Dendritic cell treated with granulocyte-macrophage colony-stimulating factor and Interleukin-4, amounts not matched to agents 40 ng/mL and 50 ng/mL, for 4 days (primary cell): ENCODE results near the gene CDC123.
"Not testable (repeated sequence)": the region's sequence is repeated elsewhere in the genome, so short reads cannot be mapped to it uniquely, and the experiment has no call there.

Experiments
- H3K27ac Mint-ChIP-seq: one replicate; pipeline ENCODE4 v1.8.0; 2022; ENCODE audit warnings: mild to moderate bottlenecking, mixed read lengths
- H3K27me3 Mint-ChIP-seq: one replicate; pipeline ENCODE4 v1.8.0; 2022; ENCODE audit warnings: mild to moderate bottlenecking, mixed read lengths
- H3K36me3 Mint-ChIP-seq: one replicate; pipeline ENCODE4 v1.8.0; 2022; ENCODE audit warnings: low read depth, mixed read lengths
- H3K4me1 Mint-ChIP-seq: one replicate; pipeline ENCODE4 v1.8.0; 2022; ENCODE audit warnings: low read depth, mixed read lengths
- H3K4me3 Mint-ChIP-seq: one replicate; pipeline ENCODE4 v1.8.0; 2022; ENCODE audit warnings: mild to moderate bottlenecking, moderate library complexity, mixed read lengths
- H3K9me3 Mint-ChIP-seq: one replicate; pipeline ENCODE4 v1.8.0; 2022; ENCODE audit warnings: mixed read lengths
- intact Hi-C: fragments of 100-400 bp; cut with micrococcal nuclease; formaldehyde crosslinking; loops from one replicate; pipeline ENCODE4 v1.15.0; 2022

Gene CDC123

GRCh38 chr10:12259988-12260387 is 64.0 kb downstream of the CDC123 start:
- Mint-ChIP-seq H3K27me3 (no peaks in the 10 kb centered on the region), H3K4me3 (no peak overlapping the region), H3K36me3 (no peaks in the 10 kb centered on the region), H3K4me1 (peaks cover 26% of the 10 kb centered on the region), H3K27ac (no peak overlapping the region), H3K9me3 (no peaks in the 10 kb centered on the region)
- intact Hi-C loops = loop anchor here (5.0 to 10.0 kb wide), 3 partner anchors 72 to 397 kb away; no protein-coding TSS in a partner anchor

- H3K36me3 Mint-ChIP-seq = no peaks in the 10 kb centered on the region
- no peaks in the 10 kb centered on the region for H3K9me3 Mint-ChIP-seq
- intact Hi-C loops = loop anchor here (5.0 to 10.0 kb wide), 3 partner anchors 70 to 395 kb away; no protein-coding TSS in a partner anchor
- no peaks in the 10 kb centered on the region for H3K27me3 Mint-ChIP-seq
- H3K4me1 Mint-ChIP-seq = peaks cover 39% of the 10 kb centered on the region
- peak overlapping the region; percentile 92 for H3K27ac Mint-ChIP-seq
- no peak overlapping the region for H3K4me3 Mint-ChIP-seq
These were observed 66.4 kb downstream of the CDC123 start for GRCh38 chr10:12262278-12262981.

- peaks cover 50% of the 10 kb centered on the region for H3K4me1 Mint-ChIP-seq
- H3K27ac Mint-ChIP-seq = peak overlapping the region; percentile 92
- no peaks in the 10 kb centered on the region for H3K27me3 Mint-ChIP-seq
- peak overlapping the region; percentile 61 for H3K4me3 Mint-ChIP-seq
- no peaks in the 10 kb centered on the region for H3K9me3 Mint-ChIP-seq
- H3K36me3 Mint-ChIP-seq = no peaks in the 10 kb centered on the region
- intact Hi-C loops = loop anchor here (2.0 to 10.0 kb wide), 4 partner anchors 68 to 393 kb away; no protein-coding TSS in a partner anchor
These were observed 68.4 kb downstream of the CDC123 start for GRCh38 chr10:12264204-12264940.

GRCh38 chr10:12269056-12269455 is 73.1 kb downstream of the CDC123 start:
- H3K9me3 Mint-ChIP-seq = no peaks in the 10 kb centered on the region
- H3K27me3 Mint-ChIP-seq = no peaks in the 10 kb centered on the region
- no peaks in the 10 kb centered on the region for H3K36me3 Mint-ChIP-seq
- intact Hi-C loops = loop anchor here (10.0 kb wide), 1 partner anchor 346 kb away; no protein-coding TSS in a partner anchor
- no peak overlapping the region for H3K4me3 Mint-ChIP-seq
- peak overlapping the region; percentile 91 for H3K27ac Mint-ChIP-seq
- H3K4me1 Mint-ChIP-seq = peaks cover 54% of the 10 kb centered on the region

GRCh38 chr10:12271210-12271540 is 75.2 kb downstream of the CDC123 start:
- Mint-ChIP-seq H3K4me3 (peak overlapping the region; percentile 23), H3K27ac (peak overlapping the region; percentile 91), H3K36me3 (no peaks in the 10 kb centered on the region), H3K27me3 (no peaks in the 10 kb centered on the region), H3K9me3 (no peaks in the 10 kb centered on the region), H3K4me1 (peaks cover 33% of the 10 kb centered on the region)
- intact Hi-C loops = loop anchor here (2.0 kb wide), 1 partner anchor 36 kb away; no protein-coding TSS in a partner anchor

GRCh38 chr10:12277862-12278261 is 81.9 kb downstream of the CDC123 start:
- H3K27me3 Mint-ChIP-seq, H3K9me3 Mint-ChIP-seq, intact Hi-C loops, H3K4me3 Mint-ChIP-seq, H3K27ac Mint-ChIP-seq, H3K36me3 Mint-ChIP-seq: not testable (repeated sequence)
- peaks cover 10% of the 10 kb centered on the region for H3K4me1 Mint-ChIP-seq

GRCh38 chr10:12279281-12279680 is 83.3 kb downstream of the CDC123 start:
- Mint-ChIP-seq H3K4me1 (peaks cover 10% of the 10 kb centered on the region), H3K27ac (peak overlapping the region; percentile 54), H3K27me3 (no peaks in the 10 kb centered on the region), H3K4me3 (no peak overlapping the region), H3K36me3 (no peaks in the 10 kb centered on the region), H3K9me3 (no peaks in the 10 kb centered on the region)
- intact Hi-C loops = no loop called here

GRCh38 chr10:12287772-12288171 is 91.8 kb downstream of the CDC123 start:
- H3K4me1 Mint-ChIP-seq = peaks cover 6% of the 10 kb centered on the region
- no peaks in the 10 kb centered on the region for H3K36me3 Mint-ChIP-seq
- no peak overlapping the region for H3K4me3 Mint-ChIP-seq
- H3K27me3 Mint-ChIP-seq = peaks cover 2% of the 10 kb centered on the region
- H3K27ac Mint-ChIP-seq = no peak overlapping the region
- intact Hi-C loops = no loop called here
- no peaks in the 10 kb centered on the region for H3K9me3 Mint-ChIP-seq

- H3K36me3 Mint-ChIP-seq, H3K4me1 Mint-ChIP-seq, H3K27me3 Mint-ChIP-seq, H3K9me3 Mint-ChIP-seq, H3K27ac Mint-ChIP-seq, H3K4me3 Mint-ChIP-seq, intact Hi-C loops: not testable (repeated sequence)
These were observed 101.8 kb downstream of the CDC123 start for GRCh38 chr10:12297784-12298183.

GRCh38 chr10:12299222-12299965 is 103.4 kb downstream of the CDC123 start:
- Mint-ChIP-seq H3K27ac (no peak overlapping the region), H3K27me3 (peaks cover 1% of the 10 kb centered on the region), H3K9me3 (no peaks in the 10 kb centered on the region), H3K36me3 (no peaks in the 10 kb centered on the region), H3K4me3 (no peak overlapping the region), H3K4me1 (no peaks in the 10 kb centered on the region)
- intact Hi-C loops = no loop called here
